ENCODE measurements around the gene ZBTB43. TPM values are rescaled to one million over a fixed set of nuclear protein-coding genes. Genes with fewer than 3 reads are reported as not detected.

ZBTB43 gene
- total and polyA plus RNA-seq, 10 of the 15 experiments (the other 5 are each of a cell fraction or from before 2014, with no cell fraction given), result 2.4 to 19.3 (median 8.7) TPM

GRCh38 chr9:126838895-126839294 is 34.1 kb downstream of the ZBTB43 start (continued):
- TF ChIP-seq MXI1 (IDR thresholded peaks at IDR 0.05; ENCODE audit: low read depth, low read length) (no peak), NFXL1 (IDR thresholded peaks at IDR 0.05; ENCODE audit: borderline replicate concordance) (no peak), BACH1 (IDR thresholded peaks at IDR 0.05; ENCODE audit: borderline replicate concordance) (peak; percentile 20; the same call in 1 of the 2 replicates), ZNF384 (IDR thresholded peaks at IDR 0.05; ENCODE audit: borderline replicate concordance, low read depth, low read length) (no peak), YY1 (IDR thresholded peaks at IDR 0.05; ENCODE audit: low read depth, low read length) (peak; percentile 54; the same call in 1 of the 2 replicates), MEF2A (IDR thresholded peaks at IDR 0.05; ENCODE audit: insufficient read depth, low read depth, low read length) (peak; percentile 57; the same call in 1 of the 2 replicates), MTA3 (IDR thresholded peaks at IDR 0.05; ENCODE audit: borderline replicate concordance, low read length) (peak; percentile 46; the same call in 1 of the 2 replicates), POLR2AphosphoS5 (IDR thresholded peaks at IDR 0.05; ENCODE audit: low read length) (no peak; the same call in 1 of the 2 replicates), TBL1XR1 (IDR thresholded peaks at IDR 0.05; ENCODE audit: low read depth, low read length) (peak; percentile 49; the same call in 1 of the 2 replicates), NRF1 (conservative IDR thresholded peaks at IDR 0.05; ENCODE audit: low read depth, low read length) (no peak), ZNF687 (IDR thresholded peaks at IDR 0.05) (peak; percentile 87), FOXK2 (IDR thresholded peaks at IDR 0.05) (no peak), NFIC (IDR thresholded peaks at IDR 0.05; ENCODE audit: low read depth, low read length) (0 out of 2 replicates have a peak, but pooled peaks have one; percentile 60), EP300 (IDR thresholded peaks at IDR 0.05; ENCODE audit: borderline replicate concordance in 1 of 2, control insufficient read depth in 1 of 2, low read depth in 2 of 2, low read length in 2 of 2) (peak; percentile 59 to 79; a peak in 3 of 4 replicates), BCLAF1 (IDR thresholded peaks at IDR 0.05) (no peak), NR2F1 (conservative IDR thresholded peaks at IDR 0.05) (peak; percentile 65; the same call in 1 of the 2 replicates)
- TF ChIP-seq, protein P1, sequence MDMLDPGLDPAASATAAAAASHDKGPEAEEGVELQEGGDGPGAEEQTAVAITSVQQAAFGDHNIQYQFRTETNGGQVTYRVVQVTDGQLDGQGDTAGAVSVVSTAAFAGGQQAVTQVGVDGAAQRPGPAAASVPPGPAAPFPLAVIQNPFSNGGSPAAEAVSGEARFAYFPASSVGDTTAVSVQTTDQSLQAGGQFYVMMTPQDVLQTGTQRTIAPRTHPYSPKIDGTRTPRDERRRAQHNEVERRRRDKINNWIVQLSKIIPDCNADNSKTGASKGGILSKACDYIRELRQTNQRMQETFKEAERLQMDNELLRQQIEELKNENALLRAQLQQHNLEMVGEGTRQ (IDR thresholded peaks at IDR 0.05; ENCODE audit: borderline replicate concordance, low read depth, low read length), result no peak
- TF ChIP-seq, protein P2, sequence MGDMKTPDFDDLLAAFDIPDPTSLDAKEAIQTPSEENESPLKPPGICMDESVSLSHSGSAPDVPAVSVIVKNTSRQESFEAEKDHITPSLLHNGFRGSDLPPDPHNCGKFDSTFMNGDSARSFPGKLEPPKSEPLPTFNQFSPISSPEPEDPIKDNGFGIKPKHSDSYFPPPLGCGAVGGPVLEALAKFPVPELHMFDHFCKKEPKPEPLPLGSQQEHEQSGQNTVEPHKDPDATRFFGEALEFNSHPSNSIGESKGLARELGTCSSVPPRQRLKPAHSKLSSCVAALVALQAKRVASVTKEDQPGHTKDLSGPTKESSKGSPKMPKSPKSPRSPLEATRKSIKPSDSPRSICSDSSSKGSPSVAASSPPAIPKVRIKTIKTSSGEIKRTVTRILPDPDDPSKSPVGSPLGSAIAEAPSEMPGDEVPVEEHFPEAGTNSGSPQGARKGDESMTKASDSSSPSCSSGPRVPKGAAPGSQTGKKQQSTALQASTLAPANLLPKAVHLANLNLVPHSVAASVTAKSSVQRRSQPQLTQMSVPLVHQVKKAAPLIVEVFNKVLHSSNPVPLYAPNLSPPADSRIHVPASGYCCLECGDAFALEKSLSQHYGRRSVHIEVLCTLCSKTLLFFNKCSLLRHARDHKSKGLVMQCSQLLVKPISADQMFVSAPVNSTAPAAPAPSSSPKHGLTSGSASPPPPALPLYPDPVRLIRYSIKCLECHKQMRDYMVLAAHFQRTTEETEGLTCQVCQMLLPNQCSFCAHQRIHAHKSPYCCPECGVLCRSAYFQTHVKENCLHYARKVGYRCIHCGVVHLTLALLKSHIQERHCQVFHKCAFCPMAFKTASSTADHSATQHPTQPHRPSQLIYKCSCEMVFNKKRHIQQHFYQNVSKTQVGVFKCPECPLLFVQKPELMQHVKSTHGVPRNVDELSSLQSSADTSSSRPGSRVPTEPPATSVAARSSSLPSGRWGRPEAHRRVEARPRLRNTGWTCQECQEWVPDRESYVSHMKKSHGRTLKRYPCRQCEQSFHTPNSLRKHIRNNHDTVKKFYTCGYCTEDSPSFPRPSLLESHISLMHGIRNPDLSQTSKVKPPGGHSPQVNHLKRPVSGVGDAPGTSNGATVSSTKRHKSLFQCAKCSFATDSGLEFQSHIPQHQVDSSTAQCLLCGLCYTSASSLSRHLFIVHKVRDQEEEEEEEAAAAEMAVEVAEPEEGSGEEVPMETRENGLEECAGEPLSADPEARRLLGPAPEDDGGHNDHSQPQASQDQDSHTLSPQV (IDR thresholded peaks at IDR 0.05), result peak; percentile 5; the same call in 1 of the 2 replicates
